ENCODE results near the gene ARMC5.
"Not testable (repeated sequence)": the region's sequence is repeated elsewhere in the genome, so short reads cannot be mapped to it uniquely, and the experiment has no call there.

The ARMC5 gene

DNA sequence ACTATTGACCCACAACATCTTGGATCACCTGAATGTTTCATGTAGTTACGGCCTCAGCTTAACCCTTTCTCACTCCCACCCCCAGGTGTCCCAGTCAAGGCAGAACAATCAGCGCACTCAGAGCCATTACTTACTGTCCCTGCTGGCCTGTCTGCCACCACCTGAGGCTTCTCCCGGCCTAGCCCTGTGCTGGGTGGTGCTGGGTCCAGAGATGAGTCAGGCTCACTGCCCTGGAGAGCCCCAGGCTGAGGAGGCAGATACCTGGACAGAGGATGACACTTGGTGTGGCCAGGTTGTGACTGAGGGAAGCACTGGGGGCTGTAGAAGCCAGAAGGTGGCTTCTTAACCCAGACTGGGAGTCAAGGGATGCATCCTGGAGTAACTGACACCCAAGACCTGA is 19.7 kb downstream of the ARMC5 start:
- no peak for DNase-seq

DNA sequence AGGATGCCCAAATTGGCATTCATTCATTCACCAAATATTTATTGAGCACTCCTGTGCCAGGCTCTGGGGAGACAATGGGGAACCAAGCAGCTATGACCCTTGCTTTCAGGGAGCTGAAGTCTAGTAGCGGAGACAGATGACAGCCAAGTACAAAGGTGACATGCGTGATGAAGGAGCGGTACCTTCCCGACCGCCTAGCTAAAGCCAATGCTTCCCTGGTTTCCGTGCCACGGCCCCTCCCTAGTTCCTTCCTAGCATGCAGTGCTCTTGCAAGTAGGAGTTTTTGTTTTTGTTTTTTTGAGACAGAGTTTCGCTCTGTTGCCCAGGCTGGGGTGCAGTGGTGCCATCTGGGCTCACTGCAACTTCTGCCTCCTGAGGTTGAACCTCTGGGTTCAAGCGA is 20.4 kb downstream of the ARMC5 start:
- no peak for DNase-seq

DNA sequence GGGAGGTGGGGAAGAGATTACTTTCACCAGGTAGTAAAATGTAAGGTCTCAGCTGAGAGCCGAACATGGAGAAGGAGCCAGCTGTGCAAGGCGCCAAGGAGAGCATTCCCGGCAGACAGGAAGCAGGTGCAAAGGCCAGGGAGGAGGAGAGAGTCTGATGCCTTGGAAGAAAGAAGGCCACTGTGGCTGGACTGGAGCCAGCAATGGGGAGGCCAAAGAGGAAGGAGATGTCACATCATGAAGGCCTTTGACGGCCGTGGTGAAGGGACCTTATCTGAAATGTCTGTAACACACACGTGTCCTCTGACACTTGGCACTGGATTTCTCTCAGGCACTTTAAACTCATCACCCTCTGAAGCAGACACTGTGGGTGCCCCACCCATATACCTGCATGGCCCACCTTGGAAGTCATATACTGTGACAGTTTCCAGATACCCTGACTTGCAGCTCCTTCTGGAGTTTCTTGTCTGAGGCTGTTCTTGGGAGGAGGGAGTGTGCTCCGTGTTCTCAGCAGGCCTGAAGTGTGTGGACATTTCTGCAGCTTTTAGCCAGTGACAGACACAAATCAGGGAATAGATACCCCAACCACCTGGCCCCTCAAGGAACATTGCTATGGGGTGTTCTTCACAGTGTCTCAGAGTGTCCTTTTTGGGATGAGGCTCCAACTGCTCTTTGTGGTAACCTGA is 21.7 kb downstream of the ARMC5 start:
- DNase-seq, result no peak

DNA sequence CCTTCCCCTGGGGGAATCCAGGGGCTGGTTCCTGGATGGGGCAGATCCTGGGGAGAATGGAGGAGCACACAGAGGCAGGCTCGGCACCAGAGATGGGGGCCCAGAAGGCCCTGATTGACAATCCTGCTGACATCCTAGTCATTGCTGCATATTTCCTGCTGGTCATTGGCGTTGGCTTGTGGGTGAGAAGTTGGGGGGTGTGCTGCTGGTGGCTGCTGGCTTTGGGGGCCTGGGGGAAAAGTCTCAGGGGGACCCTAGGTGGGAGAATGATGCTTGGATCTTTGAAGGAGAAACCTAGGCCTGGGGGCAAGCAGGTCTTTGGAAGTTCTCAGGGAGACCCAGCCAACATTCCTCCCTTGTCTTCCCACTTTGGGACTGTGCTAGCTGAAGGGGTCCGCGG is 23.8 kb downstream of the ARMC5 start, which contains the start of gene SLC5A2:
Gene SLC5A2 (plus strand): TSS at position 43 of the 400 bp plus-strand sequence. CDS start 14 bp downstream, at position 57.
- no peak for DNase-seq

DNA sequence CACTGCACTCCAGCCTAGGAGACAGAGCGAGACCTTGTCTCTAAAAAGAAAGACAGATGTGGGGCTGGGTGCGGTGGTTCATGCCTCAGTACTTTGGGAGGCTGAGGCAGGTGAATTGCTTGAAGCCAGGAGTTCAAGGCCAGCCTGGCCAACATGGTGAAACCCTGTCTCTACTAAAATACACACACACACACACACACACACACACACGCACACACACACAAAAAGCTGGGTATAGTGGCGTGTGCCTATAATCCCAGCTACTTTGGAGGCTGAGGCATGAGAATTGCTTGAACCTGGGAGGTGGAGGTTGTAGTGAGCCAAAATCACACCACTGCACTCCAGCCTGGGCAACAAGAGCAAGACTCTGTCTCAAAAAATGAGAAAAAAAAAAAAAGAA is 24.7 kb downstream of the ARMC5 start:
- not testable (repeated sequence) for DNase-seq

DNA sequence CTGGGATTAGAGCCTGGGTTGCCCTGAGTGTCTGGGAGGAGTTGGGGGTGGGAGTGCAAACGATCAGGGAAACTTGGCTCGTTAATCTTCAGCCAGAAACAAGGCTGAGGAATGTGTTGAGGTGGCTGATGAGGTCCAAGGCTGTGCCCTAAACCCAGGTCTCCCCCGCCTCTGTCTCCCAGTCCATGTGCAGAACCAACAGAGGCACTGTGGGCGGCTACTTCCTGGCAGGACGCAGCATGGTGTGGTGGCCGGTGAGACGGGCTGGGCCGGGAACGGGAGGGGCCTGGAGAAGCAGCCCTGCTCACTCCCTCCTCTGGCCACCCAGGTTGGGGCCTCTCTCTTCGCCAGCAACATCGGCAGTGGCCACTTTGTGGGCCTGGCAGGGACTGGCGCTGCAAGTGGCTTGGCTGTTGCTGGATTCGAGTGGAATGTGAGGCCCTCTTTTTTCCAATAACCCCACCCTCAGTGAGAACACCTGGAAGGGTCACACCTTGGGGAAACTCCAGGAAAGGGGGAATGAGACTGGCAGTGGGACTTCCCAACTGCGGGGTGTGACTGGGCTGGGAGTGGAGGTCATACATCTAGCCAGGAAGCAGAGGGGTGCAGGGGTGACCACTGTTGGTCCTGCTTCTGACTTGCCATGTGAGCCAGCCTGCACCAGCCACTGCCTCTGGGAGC is 25.3 kb downstream of the ARMC5 start:
- DNase-seq, result no peak

DNA sequence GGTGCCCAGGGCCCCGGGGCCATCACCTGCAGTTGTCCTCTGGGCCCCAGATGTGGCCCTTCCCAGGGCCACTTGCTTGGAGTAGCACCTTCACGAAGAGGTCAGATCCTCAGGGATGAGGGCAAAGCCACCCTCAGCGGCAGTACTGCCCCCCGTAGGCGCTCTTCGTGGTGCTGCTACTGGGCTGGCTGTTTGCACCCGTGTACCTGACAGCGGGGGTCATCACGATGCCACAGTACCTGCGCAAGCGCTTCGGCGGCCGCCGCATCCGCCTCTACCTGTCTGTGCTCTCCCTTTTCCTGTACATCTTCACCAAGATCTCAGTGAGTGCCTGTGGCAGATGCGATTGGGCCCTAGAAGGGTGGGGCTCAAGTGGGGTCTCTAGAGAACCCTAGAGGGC is 26.3 kb downstream of the ARMC5 start:
- DNase-seq, result no peak

DNA sequence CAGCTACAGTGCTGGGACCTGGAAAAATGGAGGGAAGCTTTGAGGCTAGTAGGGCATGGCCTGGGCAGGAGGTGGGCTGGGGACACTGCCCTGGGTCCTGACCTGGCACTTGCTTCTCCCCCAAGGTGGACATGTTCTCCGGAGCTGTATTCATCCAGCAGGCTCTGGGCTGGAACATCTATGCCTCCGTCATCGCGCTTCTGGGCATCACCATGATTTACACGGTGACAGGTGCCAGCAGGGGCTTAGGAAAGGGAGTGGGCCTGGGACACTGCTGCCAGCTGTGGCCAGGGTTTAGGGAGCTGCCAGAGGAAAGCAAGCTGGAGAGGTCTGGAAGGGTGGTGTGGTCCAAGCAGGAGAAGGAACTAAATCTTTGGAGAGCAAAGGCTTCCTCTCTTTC is 26.7 kb downstream of the ARMC5 start:
- DNase-seq, result no peak

DNA sequence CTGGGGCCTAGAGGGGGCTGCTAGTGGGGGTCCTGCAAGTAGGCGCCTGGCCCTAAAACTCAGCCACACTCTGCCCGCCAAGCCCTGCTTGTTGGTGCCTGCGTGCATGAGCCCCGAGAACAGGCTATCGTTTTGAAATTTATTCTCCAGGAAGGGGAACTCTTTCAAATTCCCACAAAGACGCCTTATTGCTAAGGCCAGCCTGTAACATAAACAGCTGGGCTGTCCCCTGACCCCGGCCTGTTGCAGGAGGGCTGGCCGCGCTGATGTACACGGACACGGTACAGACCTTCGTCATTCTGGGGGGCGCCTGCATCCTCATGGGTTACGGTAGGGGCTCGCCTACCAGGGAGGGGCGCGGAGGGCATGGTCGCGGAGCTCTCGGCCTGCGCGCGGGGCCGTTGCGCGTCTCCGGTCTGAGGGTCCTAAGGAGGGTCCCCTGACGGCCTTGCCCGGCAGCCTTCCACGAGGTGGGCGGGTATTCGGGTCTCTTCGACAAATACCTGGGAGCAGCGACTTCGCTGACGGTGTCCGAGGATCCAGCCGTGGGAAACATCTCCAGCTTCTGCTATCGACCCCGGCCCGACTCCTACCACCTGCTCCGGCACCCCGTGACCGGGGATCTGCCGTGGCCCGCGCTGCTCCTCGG is 27.9 kb downstream of the ARMC5 start:
- no peak for DNase-seq

DNA sequence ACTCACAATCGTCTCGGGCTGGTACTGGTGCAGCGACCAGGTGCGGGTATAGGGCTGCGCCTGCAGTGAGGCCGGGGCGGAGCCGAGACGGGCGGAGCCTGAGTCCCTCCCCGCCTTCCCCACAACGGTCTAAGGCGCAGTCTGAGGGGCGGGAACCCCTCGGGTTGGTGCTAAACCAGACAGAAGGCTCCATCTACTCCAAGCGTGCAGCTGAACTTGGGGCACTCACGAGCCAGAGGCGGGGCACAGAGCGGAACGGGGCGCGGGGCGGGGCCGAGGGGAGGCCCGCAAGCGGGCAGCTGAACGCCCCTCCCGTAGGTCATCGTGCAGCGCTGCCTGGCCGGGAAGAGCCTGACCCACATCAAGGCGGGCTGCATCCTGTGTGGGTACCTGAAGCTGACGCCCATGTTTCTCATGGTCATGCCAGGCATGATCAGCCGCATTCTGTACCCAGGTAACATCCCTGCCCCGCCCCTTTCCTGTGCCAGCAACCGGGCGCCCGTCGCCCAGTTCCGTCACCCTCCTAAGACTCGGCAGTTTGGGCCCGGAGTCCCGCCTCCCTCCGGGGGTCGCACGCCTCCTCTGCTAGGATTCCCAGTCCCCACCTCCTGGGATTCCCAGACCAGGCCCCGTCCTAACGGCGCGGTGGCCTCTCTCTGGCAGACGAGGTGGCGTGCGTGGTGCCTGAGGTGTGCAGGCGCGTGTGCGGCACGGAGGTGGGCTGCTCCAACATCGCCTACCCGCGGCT is 28.6 kb downstream of the ARMC5 start:
- DNase-seq, result peak; percentile 84

DNA sequence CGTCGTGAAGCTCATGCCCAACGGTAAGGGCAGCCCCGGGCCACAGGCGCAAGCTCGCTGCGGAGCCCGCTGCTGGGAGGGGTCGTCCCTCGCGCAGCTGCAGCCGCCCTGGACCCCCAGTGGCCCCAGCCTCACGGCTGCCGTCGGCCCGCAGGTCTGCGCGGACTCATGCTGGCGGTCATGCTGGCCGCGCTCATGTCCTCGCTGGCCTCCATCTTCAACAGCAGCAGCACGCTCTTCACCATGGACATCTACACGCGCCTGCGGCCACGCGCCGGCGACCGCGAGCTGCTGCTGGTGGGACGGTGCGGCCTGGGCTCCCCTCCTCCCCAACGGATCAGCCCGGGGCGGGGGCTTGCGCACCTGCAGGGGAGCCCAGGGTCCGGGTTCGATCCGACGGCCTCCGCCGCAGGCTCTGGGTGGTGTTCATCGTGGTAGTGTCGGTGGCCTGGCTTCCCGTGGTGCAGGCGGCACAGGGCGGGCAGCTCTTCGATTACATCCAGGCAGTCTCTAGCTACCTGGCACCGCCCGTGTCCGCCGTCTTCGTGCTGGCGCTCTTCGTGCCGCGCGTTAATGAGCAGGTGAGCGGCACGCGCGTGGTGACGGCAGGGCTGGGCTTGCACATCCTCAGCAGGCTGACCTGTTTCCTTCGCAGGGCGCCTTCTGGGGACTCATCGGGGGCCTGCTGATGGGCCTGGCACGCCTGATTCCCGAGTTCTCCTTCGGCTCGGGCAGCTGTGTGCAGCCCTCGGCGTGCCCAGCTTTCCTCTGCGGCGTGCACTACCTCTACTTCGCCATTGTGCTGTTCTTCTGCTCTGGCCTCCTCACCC is 29.4 kb downstream of the ARMC5 start:
- no peak for DNase-seq

DNA sequence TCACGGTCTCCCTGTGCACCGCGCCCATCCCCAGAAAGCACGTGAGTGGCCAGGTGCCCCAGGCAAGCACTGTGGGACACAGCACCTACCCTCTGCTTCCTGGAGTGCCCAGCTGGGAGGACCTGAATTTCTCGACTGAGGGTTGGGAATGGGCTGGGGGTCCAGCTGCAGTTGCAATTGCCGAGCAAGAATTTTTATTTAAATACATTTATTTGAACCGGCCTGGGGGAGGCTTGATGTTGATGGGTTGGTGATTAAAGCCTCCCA is 29.9 kb downstream of the ARMC5 start:
- DNase-seq, result no peak

DNA sequence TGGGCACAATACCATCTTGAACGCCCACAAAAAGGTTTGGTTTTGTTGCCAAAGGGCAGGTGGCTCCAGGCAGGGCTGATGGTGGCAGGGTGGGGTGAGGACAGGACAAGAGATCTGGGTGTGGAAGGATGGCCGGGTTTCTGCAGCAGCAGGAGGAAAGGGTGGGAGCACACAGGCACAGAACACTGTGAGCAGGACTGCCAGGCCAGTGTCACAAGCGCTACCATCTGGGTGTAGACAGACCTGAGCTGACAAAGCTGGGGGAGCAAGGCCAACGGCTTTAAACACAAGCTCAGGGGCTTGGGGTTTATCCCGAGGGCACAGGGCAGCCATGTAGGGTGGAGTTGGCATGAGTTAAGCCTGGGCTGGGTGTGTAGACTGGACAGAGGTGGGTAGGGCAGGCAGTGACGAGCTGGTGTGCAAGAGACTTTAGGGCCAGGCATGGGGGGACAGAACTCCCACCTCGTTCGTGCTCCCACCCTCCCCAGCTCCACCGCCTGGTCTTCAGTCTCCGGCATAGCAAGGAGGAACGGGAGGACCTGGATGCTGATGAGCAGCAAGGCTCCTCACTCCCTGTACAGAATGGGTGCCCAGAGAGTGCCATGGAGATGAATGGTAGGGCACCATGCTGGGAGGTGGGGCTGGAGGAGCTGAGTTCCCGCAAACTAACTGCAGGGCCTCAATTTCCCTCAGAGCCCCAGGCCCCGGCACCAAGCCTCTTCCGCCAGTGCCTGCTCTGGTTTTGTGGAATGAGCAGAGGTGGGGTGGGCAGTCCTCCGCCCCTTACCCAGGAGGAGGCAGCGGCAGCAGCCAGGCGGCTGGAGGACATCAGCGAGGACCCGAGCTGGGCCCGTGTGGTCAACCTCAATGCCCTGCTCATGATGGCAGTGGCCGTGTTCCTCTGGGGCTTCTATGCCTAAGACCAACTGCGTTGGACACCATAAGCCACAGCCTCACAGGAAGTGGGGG is 30.6 kb downstream of the ARMC5 start:
- DNase-seq, result no peak

DNA sequence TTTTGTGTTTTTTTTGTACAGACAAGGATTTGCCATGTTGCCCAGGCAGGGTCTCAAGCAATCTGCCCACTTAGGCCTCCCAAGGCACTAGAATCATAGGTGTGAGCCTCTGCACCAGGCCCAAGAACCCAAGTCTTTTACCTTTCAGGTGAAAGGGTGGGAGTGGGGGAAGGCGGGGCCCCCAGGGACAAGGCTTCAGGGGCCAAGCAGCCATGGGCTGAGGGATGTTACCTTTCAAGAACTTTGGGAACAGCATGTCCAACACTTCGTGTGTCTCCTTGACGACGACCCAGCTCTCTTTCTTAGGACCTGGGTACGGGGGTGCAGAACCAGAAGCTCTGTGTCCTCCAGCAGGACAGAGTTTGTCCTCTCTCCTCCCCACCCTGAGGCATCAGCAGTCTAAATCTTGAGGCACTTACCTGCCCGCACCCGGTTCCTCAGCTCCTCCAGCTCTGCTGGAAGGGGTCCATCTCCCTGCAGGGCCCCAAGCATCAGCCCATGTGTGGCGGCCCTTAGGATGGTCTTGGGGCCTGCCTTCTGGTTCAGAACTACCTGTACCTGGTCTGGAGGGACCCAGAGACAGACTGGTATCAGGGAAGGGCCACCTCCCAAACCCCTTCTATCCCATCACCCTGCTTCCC is 32.6 kb downstream of the ARMC5 start:
- DNase-seq, result no peak

DNA sequence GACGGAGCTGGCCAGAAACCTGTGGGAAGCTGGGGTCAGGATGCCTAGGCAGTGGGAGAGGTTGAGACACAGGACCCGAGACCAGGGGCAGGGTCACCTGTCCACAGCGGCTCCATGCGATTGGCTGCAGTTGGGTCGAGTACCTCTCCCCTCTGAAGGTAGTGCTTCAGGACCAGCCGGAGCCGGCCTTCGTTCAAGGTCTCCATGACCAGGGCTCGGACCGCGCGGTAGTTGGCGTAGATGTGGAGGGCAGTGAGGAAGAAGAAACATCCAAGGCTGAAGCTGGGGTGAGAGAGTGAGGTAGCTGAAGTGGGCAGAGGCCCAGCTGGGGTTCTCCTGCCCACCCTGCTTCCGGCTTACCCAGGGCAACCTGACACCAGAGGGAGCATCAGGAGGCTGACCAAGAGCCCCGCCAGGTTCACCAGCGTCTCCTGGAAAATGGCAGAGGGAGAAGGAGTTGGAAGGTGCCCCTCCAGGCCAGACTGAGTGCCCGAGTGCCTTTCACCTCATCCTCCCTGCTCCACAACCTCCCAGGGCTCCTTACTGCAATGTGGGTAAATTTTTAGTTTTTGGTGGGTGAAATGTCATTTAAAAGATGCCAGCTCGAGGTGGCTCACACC is 34.3 kb downstream of the ARMC5 start:
- no peak for DNase-seq

DNA sequence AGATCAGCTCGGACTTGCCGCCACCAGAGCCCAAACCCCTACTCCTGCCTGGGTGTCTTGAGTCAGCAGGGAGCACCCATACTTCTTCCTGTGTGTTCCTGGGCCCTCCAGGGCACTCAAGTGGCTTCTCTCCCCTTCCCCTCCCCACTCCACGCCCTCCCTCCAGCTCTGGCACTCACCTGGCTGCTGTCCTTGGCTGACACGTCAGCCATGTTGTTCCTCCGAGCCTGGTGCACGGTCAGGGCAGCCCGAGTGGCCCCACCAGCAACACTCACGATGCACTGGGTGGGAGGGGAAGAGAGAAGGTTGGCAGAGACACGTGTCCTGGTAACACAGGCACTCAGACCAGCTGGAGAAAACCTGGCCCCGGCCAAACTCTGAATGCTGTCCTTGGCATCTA is 37.4 kb downstream of the ARMC5 start:
- DNase-seq, result no peak

DNA sequence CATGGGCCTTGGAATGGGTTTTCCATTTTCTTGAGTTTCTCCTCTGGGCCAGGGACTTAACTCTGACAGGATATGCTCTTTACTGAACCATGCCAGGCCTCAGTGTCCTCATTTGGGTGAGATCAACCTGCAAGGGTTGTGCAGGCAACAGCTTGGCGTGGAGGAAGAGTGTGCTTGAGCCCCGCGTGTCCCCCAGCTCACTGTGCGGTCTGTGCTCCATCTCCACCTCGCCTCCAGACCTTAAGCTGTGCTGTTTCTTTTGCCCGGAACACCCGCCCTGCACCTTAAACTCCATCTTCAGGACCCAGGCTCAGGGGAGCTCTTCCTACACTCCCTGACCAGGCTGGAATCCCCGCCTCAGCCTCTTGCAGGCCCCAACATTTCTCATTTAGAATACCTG is 39.2 kb downstream of the ARMC5 start:
- DNase-seq, result no peak

DNA sequence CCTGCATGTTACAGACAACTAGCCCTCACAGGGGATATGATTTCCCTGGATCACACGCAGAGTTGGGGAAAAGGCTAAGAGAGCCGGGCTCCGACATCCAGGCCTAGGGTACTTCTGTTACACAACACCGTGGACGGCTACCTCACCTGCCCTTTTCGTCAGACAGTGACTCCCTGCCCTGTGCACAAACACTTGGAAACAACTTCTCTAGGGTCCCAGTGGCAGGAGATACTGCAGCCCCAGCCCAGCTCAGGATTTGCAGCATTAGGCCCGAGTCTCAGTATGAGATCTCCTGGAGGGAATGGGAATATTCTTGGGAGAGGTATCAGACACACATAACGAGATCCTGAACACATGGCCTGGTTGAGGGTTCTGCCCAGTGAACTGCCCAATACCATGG is 40.6 kb downstream of the ARMC5 start:
- no peak for DNase-seq

DNA sequence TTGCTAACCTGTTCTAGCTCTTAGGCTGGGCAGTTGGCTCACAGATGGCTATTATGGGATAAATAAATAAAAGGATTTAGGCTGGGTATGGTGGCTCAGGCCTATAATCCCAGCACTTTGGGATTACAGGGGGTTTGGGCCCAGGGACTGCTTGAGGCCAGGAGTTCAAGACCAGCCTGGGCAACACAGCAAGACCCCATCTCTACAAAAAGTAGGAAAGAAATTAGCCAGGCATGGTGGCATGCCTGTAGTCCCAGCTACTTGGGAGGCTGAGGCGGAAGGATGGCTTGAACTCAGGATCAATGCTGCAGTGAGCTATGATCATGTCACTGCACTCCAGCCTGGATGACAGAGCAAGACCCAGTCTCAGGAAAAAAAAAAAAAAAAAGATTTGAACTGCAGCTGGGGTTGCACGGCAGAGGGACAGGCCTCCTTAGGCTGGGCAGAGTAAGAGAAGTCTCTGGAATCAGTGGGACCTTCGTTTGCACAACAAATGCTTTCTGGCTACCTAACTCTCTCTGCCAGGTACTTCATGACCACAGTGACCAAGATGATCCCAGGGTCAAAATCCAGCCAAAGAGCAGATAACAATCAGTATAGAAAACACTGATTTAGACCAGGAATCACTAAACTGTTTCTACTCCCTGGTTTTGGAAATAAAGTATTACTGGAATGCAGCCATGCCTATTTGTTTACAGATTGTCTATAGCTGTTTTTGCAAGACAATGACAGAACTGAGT is 42.1 kb downstream of the ARMC5 start:
- no peak for DNase-seq

DNA sequence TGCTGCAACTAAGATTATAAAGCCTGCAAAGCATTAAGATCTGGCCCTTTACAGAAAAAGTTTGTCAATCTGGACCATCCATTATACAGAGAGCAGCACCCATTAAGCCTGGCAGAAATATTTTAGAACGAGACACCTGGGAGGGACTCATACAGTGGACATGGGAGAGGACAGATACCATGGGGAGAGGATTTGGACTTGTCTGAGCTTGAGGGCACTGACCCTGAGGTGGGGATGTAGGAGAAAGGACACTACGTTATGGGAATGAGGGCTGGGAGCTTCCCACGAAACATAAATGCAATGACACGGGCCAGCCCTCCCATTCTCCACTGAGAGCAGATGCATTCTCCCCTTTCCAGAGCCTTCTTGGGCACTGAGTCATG is 42.7 kb downstream of the ARMC5 start:
- no peak for DNase-seq
